SK-N-SH treated with all-trans-retinoic acid at 6 μM for 48 hours (cell line): ENCODE data around the gene CRB3.

Experiments used
- ATAC-seq: fragments of 200-7000 bp; cut with Tn5 transposase; 3 replicates; pipeline ENCODE4 v1.9.1; 2020; ENCODE audit warnings: mild to moderate bottlenecking, moderate library complexity
- ARNTL ChIP-seq: fragments of 450-650 bp; formaldehyde crosslinking; IDR thresholded peaks from 2 replicates; pipeline ENCODE4 v1.5.0; 2020; ENCODE audit warnings: low read depth, mild to moderate bottlenecking, moderate library complexity, borderline replicate concordance
- BACH2 ChIP-seq: fragments of 250-450 bp; sonication (Bioruptor Pico); IDR thresholded peaks from 2 replicates; pipeline ENCODE4 v1.9.0; 2021; ENCODE audit warnings: mild to moderate bottlenecking, borderline replicate concordance
- CREB5 ChIP-seq: fragments of 250-450 bp; sonication (Bioruptor Pico); IDR thresholded peaks from 2 replicates; pipeline ENCODE4 v1.5.1; 2020; ENCODE audit warnings: low read depth, mild to moderate bottlenecking, moderate library complexity
- CSDC2 ChIP-seq: fragments of 250-450 bp; sonication (Bioruptor Pico); IDR thresholded peaks from 2 replicates; pipeline ENCODE4 v1.5.0; 2020; ENCODE audit warnings: mild to moderate bottlenecking, moderate library complexity
- ESRRG ChIP-seq: fragments of 250-450 bp; sonication (Bioruptor Pico); IDR thresholded peaks from 2 replicates; pipeline ENCODE4 v1.6.1; 2021; ENCODE audit warnings: mild to moderate bottlenecking
- GLIS3 ChIP-seq: fragments of 250-450 bp; sonication (Bioruptor Pico); IDR thresholded peaks from 2 replicates; pipeline ENCODE4 v1.5.0; 2020; ENCODE audit warnings: mild to moderate bottlenecking, moderate library complexity
- ISL1 ChIP-seq: fragments of 250-450 bp; sonication (Bioruptor Pico); IDR thresholded peaks from 2 replicates; pipeline ENCODE4 v2.1.2; 2022; ENCODE audit warnings: mild to moderate bottlenecking, moderate library complexity
- OSR1 ChIP-seq: fragments of 250-450 bp; sonication (Bioruptor Pico); IDR thresholded peaks from 2 replicates; pipeline ENCODE4 v1.8.0; 2022; ENCODE audit warnings: moderate library complexity, mild to moderate bottlenecking, inconsistent platforms
- PATZ1 ChIP-seq: fragments of 250-450 bp; sonication (Bioruptor Pico); IDR thresholded peaks from 2 replicates; pipeline ENCODE4 v1.8.0; 2020; ENCODE audit warnings: mild to moderate bottlenecking, moderate library complexity, borderline replicate concordance
- POU6F1 ChIP-seq: fragments of 250-450 bp; sonication (Bioruptor Pico); IDR thresholded peaks from 2 replicates; pipeline ENCODE4 v1.8.0; 2021; ENCODE audit warnings: low read depth, mild to moderate bottlenecking, moderate library complexity, borderline replicate concordance
- PPARA ChIP-seq: fragments of 250-450 bp; sonication (Bioruptor Pico); IDR thresholded peaks from 2 replicates; pipeline ENCODE4 v1.5.0; 2020; ENCODE audit warnings: mild to moderate bottlenecking, borderline replicate concordance
- RARB ChIP-seq: fragments of 250-450 bp; sonication (Bioruptor Pico); IDR thresholded peaks from 2 replicates; pipeline ENCODE4 v1.8.0; 2021; ENCODE audit warnings: mild to moderate bottlenecking, moderate library complexity
- SNAI2 ChIP-seq: fragments of 250-450 bp; sonication (Bioruptor Pico); IDR thresholded peaks from 2 replicates; pipeline ENCODE4 v1.5.0; 2020; ENCODE audit warnings: mild to moderate bottlenecking, moderate library complexity
- TCF4 ChIP-seq: fragments of 250-450 bp; sonication (Bioruptor Pico); IDR thresholded peaks from 2 replicates; pipeline ENCODE4 v1.8.0; 2021; ENCODE audit warnings: mild to moderate bottlenecking, moderate library complexity, borderline replicate concordance
- TOX ChIP-seq: fragments of 250-450 bp; sonication (Bioruptor Pico); IDR thresholded peaks from 2 replicates; pipeline ENCODE4 v1.8.0; 2021; ENCODE audit warnings: mild to moderate bottlenecking, moderate library complexity, borderline replicate concordance
- TSHZ2 ChIP-seq: fragments of 250-450 bp; sonication (Bioruptor Pico); IDR thresholded peaks from 2 replicates; pipeline ENCODE4 v1.5.0; 2020; ENCODE audit warnings: mild to moderate bottlenecking, moderate library complexity
- ZC3H10 ChIP-seq: fragments of 250-450 bp; sonication (Bioruptor Pico); IDR thresholded peaks from 2 replicates; pipeline ENCODE4 v1.5.1; 2021; ENCODE audit warnings: mild to moderate bottlenecking, moderate library complexity
- ZFP3 ChIP-seq: fragments of 250-450 bp; sonication (Bioruptor Pico); IDR thresholded peaks from 2 replicates; pipeline ENCODE4 v1.5.0; 2020; ENCODE audit warnings: mild to moderate bottlenecking, moderate library complexity
- ZFP30 ChIP-seq: fragments of 450-650 bp; formaldehyde crosslinking; IDR thresholded peaks from 2 replicates; pipeline ENCODE4 v1.5.0; 2022; ENCODE audit warnings: mild to moderate bottlenecking, moderate library complexity
- ZNF70 ChIP-seq: fragments of 450-650 bp; formaldehyde crosslinking; IDR thresholded peaks from 2 replicates; pipeline ENCODE4 v1.5.0; 2020; ENCODE audit warnings: mild to moderate bottlenecking, moderate library complexity

CRB3 gene

GRCh38 chr19:6499052-6499790 is 35.1 kb downstream of the CRB3 start:
- TF ChIP-seq POU6F1 (CRISPR knock-in tag): no peak
- no peak for TF ChIP-seq PATZ1 (CRISPR knock-in tag)
- TF ChIP-seq ZFP30: no peak
- no peak for TF ChIP-seq RARB (CRISPR knock-in tag)
- no peak for TF ChIP-seq OSR1 (CRISPR knock-in tag)
- TF ChIP-seq BACH2 (CRISPR knock-in tag): no peak
- no peak for TF ChIP-seq CSDC2 (CRISPR knock-in tag)
- no peak for TF ChIP-seq ZNF70 (CRISPR knock-in tag)
- TF ChIP-seq GLIS3 (CRISPR knock-in tag): no peak
- no peak for TF ChIP-seq ISL1 (CRISPR knock-in tag)
- no peak for TF ChIP-seq PPARA
- TF ChIP-seq ARNTL: no peak
- TF ChIP-seq TSHZ2: no peak
- no peak for TF ChIP-seq ZFP3 (CRISPR knock-in tag)
- TF ChIP-seq ESRRG (CRISPR knock-in tag): no peak
- no peak for TF ChIP-seq TOX (CRISPR knock-in tag)
- TF ChIP-seq CREB5: no peak
- TF ChIP-seq TCF4 (CRISPR knock-in tag): no peak
- TF ChIP-seq ZC3H10 (CRISPR knock-in tag): no peak
- ATAC-seq: no peak

GRCh38 chr19:6500837-6501739 is 37.0 kb downstream of the CRB3 start:
- no peak for ATAC-seq
- TF ChIP-seq ISL1 (CRISPR knock-in tag) (no peak), ZFP30 (no peak)

- no peak for TF ChIP-seq ESRRG (CRISPR knock-in tag)
- TF ChIP-seq ARNTL: no peak
- TF ChIP-seq SNAI2 (CRISPR knock-in tag): no peak
- no peak for TF ChIP-seq PATZ1 (CRISPR knock-in tag)
- TF ChIP-seq ZNF70 (CRISPR knock-in tag): no peak
- TF ChIP-seq CSDC2 (CRISPR knock-in tag): no peak
- peak; percentile 52 for ATAC-seq
Observed at GRCh38 chr19:6501740-6502648, 37.9 kb downstream of the CRB3 start, which contains the start of gene TUBB4A. TUBB4A (minus strand) TSS chr19:6502309; CDS start chr19:6502212, 97 bp downstream.
